Prostate gland (tissue), 2 donors: ENCODE data around the gene PGAP6.

Source experiments
- POLR2A ChIP-seq: fragments of 450-650 bp; IDR thresholded peaks from one replicate; pipeline ENCODE4 v1.6.1; 2016; ENCODE audit warnings: antibody characterized with exemption, mild to moderate bottlenecking
- POLR2AphosphoS5 ChIP-seq: sonication (generic); formaldehyde crosslinking; IDR thresholded peaks from one replicate; pipeline ENCODE4 v1.6.1; 2017; ENCODE audit warnings: antibody characterized with exemption
- TF ChIP-seq, protein P1 (sequence below), 4 experiments: fragments of 200-600 bp in 2 of 4; fragments of 450-650 bp in 2 of 4; sonication (generic) in 2 of 4; IDR thresholded peaks; 1 replicate in 3 of 4; 2 replicates in 1 of 4; pipeline ENCODE4 v1.5.1; 2016 to 2019; ENCODE audit warnings: antibody characterized with exemption in 4 of 4, mild to moderate bottlenecking in 2 of 4, moderate library complexity in 2 of 4

DNA sequence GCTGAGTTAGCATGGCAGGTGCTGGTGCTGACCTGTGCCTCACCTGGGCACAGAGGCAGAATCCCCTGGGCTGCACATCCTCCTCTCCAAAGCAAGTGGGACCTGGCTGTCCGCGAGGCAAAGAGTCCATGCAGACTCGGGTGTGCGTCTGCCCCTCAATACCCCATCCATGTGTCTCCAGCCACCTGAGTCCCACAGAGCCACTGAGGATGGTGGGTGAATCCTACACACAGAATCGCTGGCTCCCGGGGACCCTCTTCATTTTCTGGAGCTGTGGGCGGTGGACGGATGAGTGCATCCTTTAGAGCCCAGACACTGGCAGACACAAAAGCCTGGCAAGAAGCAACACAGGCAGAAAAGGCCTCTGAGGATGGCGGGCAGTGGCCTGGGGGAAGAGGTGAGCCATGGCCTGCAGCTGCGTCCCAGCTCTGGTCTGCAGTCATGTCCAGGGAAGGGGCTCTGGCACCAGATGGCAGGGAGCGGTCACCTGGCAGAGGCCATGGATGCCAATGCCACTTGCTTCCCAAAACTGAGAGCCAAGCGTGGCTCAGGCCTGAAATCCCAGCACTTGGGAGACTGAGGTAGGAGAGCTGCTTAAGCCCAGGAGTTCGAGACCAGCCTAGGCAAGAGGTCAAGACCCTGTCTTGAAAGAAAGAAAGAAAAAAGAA, 59.2 kb downstream of the PGAP6 start:
- TF ChIP-seq POLR2A (no peak), POLR2AphosphoS5 (no peak)
- TF ChIP-seq, protein P1, sequence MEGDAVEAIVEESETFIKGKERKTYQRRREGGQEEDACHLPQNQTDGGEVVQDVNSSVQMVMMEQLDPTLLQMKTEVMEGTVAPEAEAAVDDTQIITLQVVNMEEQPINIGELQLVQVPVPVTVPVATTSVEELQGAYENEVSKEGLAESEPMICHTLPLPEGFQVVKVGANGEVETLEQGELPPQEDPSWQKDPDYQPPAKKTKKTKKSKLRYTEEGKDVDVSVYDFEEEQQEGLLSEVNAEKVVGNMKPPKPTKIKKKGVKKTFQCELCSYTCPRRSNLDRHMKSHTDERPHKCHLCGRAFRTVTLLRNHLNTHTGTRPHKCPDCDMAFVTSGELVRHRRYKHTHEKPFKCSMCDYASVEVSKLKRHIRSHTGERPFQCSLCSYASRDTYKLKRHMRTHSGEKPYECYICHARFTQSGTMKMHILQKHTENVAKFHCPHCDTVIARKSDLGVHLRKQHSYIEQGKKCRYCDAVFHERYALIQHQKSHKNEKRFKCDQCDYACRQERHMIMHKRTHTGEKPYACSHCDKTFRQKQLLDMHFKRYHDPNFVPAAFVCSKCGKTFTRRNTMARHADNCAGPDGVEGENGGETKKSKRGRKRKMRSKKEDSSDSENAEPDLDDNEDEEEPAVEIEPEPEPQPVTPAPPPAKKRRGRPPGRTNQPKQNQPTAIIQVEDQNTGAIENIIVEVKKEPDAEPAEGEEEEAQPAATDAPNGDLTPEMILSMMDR (IDR thresholded peaks at IDR 0.05), result no peak
